GM19395 (cell line): ENCODE results near the gene NGF.
"Not testable (repeated sequence)": the region's sequence is repeated elsewhere in the genome, so short reads cannot be mapped to it uniquely, and the experiment has no call there.

Experiments used
- ATAC-seq: cut with Tn5 transposase; IDR thresholded peaks from one replicate; pipeline ENCODE4 v1.9.1; 2021; ENCODE audit warnings: mild to moderate bottlenecking, moderate library complexity; ENCODE audit not compliant: unreplicated experiment

The NGF gene

DNA sequence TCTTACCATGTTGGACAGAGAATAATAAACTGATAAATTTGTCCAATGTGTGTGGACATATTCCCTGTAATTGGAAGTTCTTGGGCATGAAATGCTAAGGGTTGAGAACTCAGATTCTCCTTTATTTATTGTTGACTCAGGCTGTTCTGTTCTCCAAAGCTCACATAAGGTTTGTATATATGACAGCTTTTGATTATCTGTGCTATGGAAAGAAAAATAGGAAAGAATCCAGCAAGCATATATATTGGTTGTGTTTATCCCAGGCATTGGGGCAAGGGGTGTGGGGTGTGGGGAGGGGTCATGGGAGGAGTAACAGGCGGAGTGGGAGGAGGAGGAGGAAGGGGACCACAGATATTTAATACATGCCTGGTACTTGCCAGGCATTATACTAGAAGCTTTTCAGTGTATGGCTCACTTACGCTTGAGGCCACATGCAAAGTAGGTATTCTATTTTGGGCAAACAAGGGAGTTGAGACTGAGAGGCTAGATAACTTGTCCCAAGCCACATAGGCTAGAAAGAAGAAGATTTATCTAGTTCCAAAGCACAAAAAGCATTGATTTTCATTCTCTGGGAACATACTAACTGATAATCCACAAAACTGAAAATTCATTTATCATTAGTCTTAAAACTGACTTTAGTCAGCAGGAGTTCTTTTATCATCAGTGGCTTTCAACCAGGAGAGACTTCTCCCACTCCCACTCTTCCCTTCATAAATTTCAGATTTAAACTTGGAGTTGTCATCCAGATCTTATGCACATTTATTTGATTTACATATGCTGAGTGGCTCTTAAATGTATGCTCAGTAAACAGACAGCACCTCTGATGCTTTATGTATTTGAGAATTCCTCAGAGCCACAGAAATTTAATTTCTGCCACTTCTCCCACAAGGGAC lies 27.2 kb downstream of the NGF start:
- no peak for ATAC-seq

DNA sequence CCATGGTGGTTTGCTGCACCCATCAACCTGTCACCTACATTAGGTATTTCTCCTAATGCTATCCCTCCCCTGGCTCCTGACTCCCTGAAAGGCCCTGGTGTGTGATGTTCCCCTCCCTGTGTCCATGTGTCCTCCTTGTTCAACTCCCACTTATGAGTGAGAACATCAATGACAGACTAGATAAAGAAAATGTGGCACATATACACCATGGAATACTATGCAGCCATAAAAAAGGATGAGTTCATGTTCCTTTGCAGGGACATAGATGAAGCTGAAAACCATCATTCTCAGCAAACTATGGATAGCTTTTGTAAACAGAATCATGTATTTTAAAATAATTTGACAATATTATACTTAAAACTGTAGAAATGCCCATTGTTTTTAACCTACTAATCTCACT lies 28.5 kb downstream of the NGF start:
- ATAC-seq: not testable (repeated sequence)

DNA sequence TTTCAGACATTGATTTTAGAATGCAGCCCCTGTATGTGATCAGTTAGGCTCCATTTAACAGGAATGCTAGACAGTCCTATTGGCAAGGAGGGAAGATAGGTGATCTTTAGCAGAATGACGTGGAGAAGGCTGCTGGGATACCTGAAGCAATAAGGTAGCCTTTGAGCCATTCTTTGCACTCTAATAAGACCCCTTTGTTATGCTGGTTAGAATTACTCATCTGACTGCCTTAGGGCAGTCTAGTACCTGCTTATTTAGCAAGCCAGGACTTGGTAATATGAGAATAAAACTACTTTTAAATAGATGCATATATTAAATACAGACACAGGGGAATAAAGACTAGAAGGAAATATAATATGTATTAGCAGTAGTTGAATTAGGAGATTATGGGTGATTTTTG lies 29.1 kb downstream of the NGF start:
- ATAC-seq: no peak

DNA sequence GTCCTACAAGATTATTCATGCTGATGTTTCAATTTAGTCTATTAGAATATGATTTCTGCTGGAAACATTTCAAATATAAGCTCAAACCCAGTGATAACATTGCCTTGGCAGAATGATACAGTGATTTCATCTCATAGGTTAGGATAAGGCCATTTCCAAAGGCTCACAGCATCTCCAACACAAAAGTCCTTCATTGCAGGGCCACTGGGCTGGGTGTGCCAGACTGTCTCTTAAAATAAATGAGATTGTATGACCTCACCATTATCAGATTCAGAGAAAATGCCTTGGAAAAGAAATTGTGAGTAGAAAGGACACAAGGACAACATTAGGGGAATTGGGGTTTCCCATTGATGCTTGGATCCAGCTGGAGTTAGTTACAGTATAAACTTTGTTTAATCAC lies 30.4 kb downstream of the NGF start:
- ATAC-seq: no peak

DNA sequence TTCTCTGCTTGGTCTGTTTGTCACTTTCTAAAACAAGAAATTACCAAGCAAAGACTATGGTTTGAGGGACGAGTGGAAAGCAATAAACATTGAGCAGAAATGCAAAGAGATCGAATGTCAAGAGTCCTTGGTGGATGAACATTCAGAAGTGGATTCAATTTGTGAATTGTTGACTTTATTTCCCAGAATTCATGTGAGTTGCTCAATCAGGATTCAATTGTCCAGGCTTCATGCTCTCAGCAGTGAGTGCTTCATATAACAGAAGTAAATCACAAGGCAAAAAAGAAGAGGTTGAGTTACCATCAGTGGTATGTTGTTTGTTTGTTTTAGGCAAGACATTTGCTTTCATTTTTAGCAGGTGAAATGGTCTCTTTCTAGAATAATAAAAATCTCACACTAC lies 31.9 kb downstream of the NGF start:
- no peak for ATAC-seq

DNA sequence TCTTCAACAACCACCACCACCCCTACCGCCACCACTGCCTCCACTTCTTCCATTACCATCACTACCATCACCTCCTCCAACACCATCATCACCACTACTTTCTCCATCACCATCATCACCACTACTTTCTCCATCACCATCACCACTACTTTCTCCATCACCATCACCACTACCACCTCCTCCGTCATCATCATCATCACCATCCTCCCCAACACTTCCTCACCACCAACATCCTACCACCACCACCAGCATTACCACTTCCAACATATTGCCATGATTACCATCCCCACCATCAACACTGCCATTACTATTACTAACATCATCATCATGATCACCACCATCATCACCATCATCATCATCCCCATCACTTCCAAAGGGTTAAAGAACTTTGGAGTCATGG lies 34.7 kb downstream of the NGF start:
- ATAC-seq: no peak

DNA sequence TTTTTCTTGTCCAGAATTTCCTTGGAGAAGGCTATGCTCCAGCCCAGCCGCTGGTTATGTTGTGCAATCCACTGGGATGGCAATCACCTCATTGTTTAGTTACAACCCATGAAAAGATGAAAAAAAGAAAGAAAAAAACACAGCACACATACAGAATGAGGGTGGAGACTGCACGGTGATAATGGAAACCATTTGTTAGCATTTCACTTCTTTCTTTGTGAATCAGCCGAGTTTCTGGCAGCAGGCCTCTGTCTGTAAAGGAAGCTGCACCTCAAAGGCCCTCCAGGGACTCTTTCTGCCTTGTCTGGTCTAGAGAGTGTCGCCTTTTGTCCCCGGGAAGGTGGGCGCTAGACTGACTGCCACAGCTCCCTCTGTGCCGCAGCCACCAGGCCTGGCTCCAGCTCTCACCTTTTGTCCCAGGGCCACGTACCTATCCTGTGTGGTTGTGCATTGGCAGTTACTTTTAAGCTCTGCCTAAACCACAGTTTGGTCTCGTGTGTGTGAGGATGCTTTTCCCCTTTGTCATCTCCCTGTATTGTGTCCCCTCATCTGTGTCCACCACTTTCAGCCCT lies 35.6 kb downstream of the NGF start:
- ATAC-seq: no peak

DNA sequence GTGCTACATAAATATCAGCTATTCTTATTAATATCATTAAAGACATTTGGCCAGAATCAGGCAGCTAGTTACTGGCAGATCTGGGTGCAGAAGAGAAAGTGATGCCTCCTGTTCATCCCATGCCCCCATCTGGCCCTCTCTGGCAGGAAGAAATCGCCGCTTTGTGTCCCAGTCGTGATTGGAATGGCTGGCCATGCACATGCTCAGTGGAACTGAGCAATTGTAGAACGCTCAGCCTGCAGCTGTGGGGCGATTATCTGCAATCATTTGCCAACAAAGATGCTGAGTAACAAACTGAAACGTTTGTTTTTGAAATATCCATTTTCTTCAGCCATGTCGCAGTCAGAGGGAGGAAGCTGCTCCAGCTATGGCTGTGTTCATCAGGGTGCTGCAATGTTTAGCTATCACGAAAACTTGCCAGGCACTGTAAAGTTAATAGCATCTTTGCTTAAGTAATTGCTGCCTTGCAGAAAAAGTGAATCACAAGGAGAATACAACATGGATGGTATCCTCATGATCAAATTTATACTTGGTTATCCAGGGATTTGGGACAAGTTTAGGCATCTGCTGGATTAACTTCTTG lies 36.5 kb downstream of the NGF start:
- no peak for ATAC-seq

DNA sequence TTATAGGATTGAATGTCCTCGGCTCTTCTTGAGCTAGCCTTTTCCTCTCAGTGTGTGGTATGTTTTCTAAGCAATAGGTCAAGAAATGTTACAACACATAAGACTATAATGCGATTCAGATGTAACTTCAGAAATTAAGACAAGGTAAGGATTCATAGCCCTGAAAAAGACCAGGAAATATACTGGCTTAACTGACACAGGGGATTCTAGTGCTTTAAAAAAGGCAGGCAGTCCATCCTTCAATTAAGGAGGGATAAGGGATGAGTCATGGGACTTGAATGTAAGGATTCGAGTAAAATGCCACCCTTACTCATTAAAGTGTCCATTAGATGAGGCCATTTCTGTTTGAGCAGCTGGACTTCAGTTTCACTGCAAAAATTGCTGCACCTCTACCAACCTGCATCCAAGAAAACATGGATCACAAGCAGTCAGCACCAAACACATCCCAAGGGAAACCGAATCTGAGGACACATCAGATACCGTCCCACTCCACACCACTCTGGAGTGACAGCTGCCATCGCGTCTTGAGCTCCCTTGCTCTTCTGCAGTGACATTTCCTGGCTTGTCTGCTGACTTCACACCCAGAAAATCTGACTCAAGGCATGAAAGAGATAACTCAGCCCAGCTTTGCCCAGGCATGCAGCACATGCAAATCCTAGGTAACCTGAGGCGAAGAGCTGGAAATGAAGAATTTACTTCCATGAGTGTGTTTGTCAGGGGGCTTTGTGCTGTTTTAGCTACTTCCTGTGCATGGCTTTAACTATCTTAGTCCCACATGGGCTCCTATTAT lies 37.8 kb downstream of the NGF start:
- no peak for ATAC-seq

DNA sequence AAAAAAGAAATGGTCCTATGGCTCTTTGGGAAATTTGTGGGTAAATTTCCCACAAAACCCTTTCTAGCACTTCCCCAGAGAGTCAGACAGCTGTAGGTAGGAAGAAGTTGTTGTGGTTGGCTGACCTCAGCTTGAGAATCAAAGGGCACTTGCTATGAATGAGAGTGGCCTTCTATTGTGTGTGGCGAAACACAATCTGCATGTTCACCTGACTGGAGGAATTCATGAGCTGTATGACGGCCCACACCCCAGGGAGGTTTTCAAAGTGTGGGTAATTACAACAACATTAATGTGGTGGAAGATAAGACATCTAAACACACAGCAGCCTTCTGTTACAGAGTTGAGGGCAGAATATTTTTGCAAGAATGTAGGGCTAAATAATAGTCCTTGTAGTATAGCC lies 38.8 kb downstream of the NGF start:
- no peak for ATAC-seq

DNA sequence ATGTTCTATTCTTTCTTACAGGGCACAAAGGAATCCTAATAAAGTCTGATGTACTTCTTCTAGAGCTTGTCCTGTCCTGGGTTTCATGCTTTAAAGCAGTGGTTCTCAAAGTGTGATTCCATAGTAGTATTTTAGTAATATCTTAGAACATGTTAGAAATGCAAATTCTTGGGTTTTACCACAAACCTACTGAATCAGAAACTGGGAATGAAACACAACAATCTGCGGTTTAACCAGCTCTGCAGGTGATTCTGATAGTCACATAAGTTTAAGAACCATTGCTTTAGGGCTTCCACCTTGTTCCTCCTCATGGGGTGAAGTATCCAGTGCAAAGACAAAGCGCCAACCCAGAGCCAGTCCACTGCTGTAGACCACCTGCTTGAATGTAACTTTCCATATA lies 41.1 kb downstream of the NGF start:
- ATAC-seq: peak; percentile 95

DNA sequence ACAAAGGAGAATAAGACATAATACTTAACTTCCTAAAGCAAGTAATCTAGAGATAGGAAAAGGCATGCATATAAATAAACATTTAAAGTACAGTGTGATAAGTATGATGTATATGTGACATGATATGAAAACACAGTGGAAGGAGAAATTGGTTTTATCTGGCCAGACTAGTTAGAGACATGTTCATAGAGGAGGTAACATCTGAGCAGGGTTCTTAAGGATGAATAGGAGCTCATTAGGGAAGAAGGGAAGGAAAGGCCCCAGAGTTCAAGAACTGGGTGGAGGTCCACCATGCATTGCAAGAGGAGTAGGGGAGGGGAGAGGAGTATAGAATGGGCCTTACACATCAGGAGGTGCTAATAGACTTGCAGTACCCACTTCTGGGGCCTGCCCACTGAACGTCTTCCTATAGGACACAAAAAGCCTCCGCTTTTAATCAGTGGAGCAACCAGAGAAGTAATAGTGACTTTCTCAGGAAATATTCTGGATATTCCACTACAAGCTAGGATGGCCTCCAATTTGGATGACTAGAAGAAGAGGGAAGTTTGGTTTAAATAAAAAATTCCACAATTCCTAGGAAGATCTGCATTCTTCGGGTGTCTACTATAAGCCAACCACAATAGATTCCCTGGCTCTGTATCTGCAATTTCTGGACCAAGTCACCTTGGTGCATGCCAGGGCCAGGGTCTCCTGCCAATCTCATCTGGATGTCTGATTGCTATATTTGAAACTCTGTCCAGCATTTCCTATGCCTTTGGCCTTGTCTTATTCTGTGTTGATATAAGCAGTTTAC lies 41.9 kb downstream of the NGF start:
- no peak for ATAC-seq

DNA sequence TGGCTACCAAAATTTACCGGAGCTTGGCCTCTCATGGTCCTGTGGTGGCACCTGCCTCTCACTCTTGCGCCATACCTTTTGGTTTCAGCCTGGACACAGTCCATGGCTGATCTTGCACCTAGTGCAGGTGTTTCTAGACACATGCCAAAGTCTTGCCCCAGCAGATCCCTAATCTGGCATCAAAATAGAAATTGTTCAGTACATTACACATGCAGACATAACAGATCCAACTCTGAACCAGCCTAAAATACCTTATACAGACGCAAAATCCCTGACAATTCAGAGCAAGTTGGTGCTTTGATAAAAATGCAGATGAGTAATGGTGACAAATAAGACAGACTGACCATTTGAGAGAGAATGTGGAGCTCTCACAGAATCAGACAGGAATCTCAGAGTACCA lies 44.1 kb downstream of the NGF start:
- ATAC-seq: no peak

DNA sequence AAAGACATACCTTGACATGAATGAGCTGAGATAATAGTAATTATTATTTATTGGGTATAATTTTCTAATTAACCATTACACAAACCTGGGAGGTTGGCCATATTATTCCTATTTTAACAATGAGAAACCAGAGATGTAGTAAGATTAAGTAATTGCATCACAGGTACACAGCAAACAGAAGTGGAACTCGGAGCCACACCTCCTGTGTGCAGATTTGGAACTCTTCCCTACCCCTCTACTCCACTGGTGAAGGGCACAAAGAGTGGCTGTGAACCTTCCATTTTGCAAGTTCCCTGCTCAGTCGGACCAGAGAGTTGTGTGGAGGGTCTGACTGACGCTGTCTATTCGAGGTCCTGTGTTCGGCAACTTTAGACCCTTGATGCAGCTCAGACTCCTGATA lies 45.0 kb downstream of the NGF start:
- ATAC-seq: no peak

DNA sequence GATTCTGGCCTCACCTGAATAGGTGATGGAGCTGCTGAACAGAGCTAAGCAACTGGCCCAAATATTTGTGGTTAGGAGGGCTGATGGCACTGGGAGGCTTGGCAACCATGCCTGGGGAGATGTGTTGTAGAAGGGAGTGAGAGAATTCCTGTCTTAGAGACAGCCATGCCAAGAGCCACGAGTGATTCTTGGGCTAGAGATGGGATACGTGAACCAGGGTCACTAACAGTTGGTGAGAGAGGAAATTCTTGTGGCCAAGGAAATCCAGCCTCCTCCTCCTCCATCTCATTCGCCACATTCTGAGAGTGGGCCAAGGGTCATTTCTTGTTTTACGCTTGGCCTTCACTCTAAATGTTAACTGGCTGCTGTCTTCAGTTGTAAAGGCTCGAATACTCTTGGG lies 46.3 kb downstream of the NGF start:
- no peak for ATAC-seq

DNA sequence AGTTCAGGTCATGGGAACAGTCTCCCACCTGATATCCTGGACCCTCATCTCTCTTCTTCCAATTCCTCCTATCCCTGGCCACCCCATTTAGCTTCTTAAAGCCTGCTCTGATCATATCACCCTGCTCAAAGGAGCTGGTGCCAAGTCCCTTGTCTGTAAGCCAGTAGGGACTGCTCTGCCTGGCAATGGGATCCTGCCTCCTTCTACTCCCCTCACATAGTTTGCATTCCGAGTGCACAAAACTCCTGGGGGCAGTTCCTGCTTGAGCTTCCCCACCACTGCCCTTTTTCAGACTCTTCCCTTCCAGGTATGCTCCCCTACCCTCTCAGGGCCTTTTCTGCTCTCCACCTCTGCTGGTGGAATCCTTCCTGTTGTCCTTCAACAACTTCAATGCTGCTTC lies 48.1 kb downstream of the NGF start:
- no peak for ATAC-seq

DNA sequence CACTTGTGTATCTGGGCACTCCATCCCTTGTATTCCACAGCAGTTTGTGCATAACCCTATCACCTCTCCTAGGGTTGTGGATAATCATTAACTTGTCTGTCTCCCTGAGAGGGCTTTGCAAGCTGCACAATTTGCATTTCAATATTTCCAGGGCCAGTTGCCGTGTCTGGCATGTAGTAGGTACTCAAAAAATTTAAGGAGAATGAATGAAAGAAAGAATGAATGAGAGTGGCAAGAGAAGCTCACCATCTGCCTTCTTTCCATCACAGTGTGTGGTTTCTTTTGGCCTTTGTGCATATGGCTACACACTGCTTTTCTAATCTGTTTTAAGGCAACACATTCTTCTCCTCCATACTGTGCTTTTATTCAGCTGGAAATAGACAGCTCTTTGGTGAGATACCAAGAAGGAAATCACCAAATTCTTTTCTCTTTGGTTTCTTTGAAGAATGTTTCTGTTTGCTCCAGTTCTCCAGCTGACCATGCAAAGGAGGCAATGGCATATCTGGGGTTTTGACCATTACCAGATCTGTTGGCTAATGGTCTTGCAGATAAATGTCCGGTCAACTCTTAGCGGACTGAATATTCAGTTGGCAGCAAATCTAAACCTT lies 49.4 kb downstream of the NGF start:
- no peak for ATAC-seq

DNA sequence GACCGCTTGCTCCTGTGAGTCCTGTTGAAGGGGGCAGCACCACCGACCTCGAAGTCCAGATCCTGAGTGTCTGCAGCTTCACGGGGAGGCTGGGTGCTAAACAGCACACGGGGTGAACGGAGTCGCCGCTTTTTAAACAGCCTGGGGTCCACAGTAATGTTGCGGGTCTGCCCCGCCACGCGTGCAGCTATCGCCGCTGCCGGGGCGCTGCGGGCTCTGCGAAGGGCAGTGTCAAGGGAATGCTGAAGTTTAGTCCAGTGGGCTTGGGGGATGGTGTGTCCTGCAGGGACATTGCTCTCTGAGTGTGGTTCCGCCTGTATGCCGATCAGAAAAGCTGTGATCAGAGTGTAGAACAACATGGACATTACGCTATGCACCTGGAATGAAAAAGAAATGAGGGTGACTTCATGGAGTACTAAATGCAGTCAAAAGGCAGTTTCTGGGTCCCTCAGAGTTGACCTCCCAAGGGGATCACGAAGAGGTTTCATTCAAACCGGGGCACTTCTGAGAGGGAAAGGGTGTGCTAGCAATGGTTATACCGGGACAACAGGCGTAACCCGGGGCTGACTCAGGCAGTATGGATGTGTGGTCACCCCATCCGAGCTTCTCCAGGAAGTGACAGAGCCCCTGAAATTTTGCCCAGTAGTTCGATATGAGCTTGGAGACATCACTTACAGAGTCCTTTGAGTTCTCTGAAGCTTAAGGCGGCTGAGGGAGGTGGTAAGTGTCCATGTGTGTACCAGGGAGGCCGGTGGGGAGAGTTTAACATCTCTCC lies 51.4 kb downstream of the NGF start:
- ATAC-seq: no peak

DNA sequence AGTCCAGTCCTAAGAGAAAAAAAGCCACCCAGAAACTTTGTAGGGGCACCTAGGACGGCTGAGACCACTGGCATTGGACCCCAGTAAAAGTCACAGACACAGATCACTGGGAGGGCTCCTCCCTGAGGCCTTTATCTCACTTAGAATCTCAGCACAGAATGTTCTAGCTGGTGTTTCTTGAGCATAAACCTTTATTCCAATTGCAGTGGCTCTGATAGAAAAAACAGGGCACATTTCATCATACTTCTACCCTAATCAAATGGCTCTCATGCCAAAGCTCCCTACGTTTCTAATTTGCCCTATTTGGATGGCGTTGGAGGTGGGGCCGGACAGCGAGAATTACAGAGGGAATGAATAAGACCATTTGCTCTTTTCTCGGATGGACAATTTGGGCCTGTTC lies 53.8 kb downstream of the NGF start:
- ATAC-seq: no peak
